Kidney (tissue), 14 donors: ENCODE results near the gene ZSWIM6. TPM values are rescaled to one million over a fixed set of nuclear protein-coding genes. Genes with fewer than 3 reads are reported as not detected.

Experiments used
- DNase-seq, 5 donors: peaks; one replicate each; pipeline ENCODE4 v3.0.0-alpha.2; 2013 to 2020
- FAIRE-seq: peaks from 2 replicates; lab custom pipeline; 2012; peaks lifted over from hg19 to GRCh38; lab: Jason Lieb, UNC
- H3K27ac ChIP-seq, 2 donors: one replicate each; pipeline ENCODE4 v1.7.0; 2013; ENCODE audit warnings: low read depth in 2 of 2, low read length in 2 of 2, inconsistent platforms in 1 of 2
- H3K27me3 ChIP-seq: one replicate; pipeline ENCODE4 v1.7.1; 2013; ENCODE audit warnings: low read length, inconsistent platforms; ENCODE audit not compliant: control insufficient read depth, insufficient read depth
- H3K36me3 ChIP-seq, 3 donors: one replicate each; pipeline versions ENCODE4 v1.7.0 to v1.7.1; 2013; ENCODE audit warnings: low read length in 3 of 3, control low read depth in 1 of 3, inconsistent platforms in 1 of 3; ENCODE audit not compliant: insufficient read depth in 3 of 3, control insufficient read depth in 2 of 3
- H3K4me1 ChIP-seq, 3 donors: one replicate each; pipeline versions ENCODE4 v1.7.0 to v1.7.1; 2013; ENCODE audit warnings: low read length in 3 of 3, inconsistent platforms in 1 of 3, low read depth in 1 of 3; ENCODE audit not compliant: control insufficient read depth in 2 of 3, insufficient read depth in 2 of 3
- H3K4me3 ChIP-seq, 3 donors: one replicate each; pipeline versions ENCODE4 v1.7.0 to v1.8.1; 2013; ENCODE audit warnings: low read length in 3 of 3, control low read depth in 1 of 3, inconsistent platforms in 1 of 3
- H3K9ac ChIP-seq, 3 donors: one replicate each; pipeline versions ENCODE4 v1.7.0 to v1.7.1; 2013; ENCODE audit warnings: low read length in 3 of 3, control low read depth in 1 of 3, inconsistent platforms in 1 of 3
- H3K9me3 ChIP-seq, 3 donors: one replicate each; pipeline versions ENCODE4 v1.7.0 to v1.7.1; 2013; ENCODE audit warnings: low read length in 3 of 3, control low read depth in 1 of 3, inconsistent platforms in 1 of 3; ENCODE audit not compliant: control insufficient read depth in 2 of 3, insufficient read depth in 1 of 3
- intact Hi-C: fragments of 100-400 bp; cut with DNase I; formaldehyde crosslinking; loops from one replicate; pipeline ENCODE4 v1.11.1; 2022
- polyA plus RNA-seq: library from polyadenylated mRNA; stranded (reverse); fragments of 350-450 nt; fragmentation: Illumina TruSeq; extraction: RNeasy Lipid Tissue Mini Kit (QIAGEN cat#74804); gene quantifications from one replicate; pipeline ENCODE4 v1.2.3, GENCODE V29; 2014; ENCODE audit warnings: low read depth, low replicate concordance; ENCODE audit not compliant: insufficient read depth
- total RNA-seq: library from RNA; stranded (reverse); fragmentation: NEBNext Ultra II Directional; extraction: Animal tissue kit (Norgen Biotek cat#: 25700); gene quantifications from one replicate; pipeline ENCODE4 v1.2.1, GENCODE V29; 2021
- TF ChIP-seq, protein P1 (sequence below): IDR thresholded peaks from 3 replicates; pipeline ENCODE4 v1.5.1; 2012; ENCODE audit warnings: mild to moderate bottlenecking, moderate library complexity, borderline replicate concordance; ENCODE audit not compliant: insufficient read depth; ENCODE audit errors: extremely low read depth
- donor health status: control.
- donor health status: control.
- donor health status: control.
- donor health status: control.
- donor health status: control.
- donor health status: DM: yes; HTN: yes; CAD: no.
- donor health status: Normal renal cell carcinoma (clear cell type).

ZSWIM6 gene
- total and polyA plus RNA-seq, 2 donors from 2014 or later, result 2.9 to 20.3 TPM

DNA sequence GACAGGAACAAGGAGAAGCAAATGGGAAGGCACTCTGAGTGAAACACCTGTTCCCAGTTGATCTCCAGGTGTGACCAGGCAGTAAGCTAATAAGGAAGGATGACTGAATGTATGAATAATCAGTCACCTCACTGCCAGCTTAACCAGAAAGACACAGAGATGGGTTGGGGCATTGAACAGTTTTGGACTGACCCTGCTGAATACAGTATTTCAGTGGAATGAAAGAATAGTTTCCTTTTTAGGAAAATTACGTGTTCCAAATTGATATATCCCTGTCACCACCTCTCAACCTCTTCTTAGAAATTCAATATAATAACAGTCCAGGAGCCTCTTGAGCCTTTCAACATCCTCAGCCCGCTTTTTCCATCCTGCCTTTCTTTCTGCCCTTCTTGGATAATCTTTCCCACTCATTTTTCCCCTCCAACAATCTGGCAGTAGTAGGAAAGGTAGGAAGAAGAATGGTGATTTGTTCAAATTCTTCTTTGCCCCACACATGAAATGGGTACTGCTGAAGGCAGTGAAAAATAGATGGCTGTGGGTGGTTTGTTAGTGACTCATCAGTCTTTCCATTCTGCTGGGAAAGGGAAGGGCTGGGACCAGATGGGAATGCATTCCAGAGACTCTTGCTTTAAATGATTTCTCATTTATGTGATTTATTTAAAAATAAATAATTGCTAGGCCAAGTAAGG lies 117.9 kb downstream of the ZSWIM6 start:
- Histone ChIP-seq H3K4me3 (no peak overlapping the region), H3K9ac (no peak overlapping the region), H3K27me3 (no peaks in the 10 kb centered on the region), H3K27ac (no peak overlapping the region), H3K9me3 (peaks cover 0 to 10% (median 0%) of the 10 kb centered on the region in 3 donors), H3K36me3 (no peaks in the 10 kb centered on the region), H3K4me1 (peaks cover 0 to 7% (median 3%) of the 10 kb centered on the region in 3 donors)
- no peak for DNase-seq
- TF ChIP-seq, protein P1, sequence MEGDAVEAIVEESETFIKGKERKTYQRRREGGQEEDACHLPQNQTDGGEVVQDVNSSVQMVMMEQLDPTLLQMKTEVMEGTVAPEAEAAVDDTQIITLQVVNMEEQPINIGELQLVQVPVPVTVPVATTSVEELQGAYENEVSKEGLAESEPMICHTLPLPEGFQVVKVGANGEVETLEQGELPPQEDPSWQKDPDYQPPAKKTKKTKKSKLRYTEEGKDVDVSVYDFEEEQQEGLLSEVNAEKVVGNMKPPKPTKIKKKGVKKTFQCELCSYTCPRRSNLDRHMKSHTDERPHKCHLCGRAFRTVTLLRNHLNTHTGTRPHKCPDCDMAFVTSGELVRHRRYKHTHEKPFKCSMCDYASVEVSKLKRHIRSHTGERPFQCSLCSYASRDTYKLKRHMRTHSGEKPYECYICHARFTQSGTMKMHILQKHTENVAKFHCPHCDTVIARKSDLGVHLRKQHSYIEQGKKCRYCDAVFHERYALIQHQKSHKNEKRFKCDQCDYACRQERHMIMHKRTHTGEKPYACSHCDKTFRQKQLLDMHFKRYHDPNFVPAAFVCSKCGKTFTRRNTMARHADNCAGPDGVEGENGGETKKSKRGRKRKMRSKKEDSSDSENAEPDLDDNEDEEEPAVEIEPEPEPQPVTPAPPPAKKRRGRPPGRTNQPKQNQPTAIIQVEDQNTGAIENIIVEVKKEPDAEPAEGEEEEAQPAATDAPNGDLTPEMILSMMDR, result no peak
- intact Hi-C loops, result no loop called here
- no peak for FAIRE-seq

DNA sequence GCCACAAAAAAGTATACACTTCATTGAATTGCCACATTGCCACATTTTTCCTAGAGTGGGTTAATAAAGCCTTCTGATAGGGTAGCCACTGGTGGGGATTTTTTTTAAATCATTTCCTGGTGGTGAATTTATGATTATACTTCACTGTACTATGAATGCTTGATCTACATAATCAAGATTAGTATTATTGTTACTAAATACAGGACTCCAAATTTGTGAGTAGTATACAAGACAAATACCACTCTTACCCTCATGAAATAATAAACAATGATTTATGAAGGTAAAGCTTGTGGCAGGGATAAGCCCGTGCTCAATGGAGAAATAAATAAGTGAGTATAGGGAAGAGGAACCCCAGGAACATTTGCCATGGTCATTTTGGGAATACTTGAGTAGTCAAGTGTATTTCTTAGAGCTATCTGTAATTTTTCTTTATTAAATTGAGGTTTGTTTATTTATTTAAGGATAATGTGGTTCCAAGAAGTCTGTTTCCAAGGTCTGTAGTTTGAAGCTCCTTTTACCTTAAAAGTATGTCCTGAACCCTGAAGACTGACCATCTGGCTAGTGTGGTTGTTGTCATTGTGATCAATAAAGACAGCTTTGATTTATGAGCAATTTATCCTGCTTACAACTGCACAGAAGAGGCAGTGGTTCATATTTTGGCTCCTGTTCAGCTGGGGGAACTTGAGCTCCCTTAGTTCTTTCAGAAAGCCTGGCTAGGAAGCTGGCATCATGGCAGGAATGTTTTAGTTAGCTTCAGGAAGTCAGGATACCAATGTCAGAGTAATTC lies 118.6 kb downstream of the ZSWIM6 start:
- intact Hi-C loops, result no loop called here
- no peaks in the 10 kb centered on the region for H3K27me3 ChIP-seq
- peaks cover 0 to 7% (median 3%) of the 10 kb centered on the region in 3 donors for H3K4me1 ChIP-seq
- no peak overlapping the region for H3K27ac ChIP-seq
- H3K36me3 ChIP-seq, result no peaks in the 10 kb centered on the region
- H3K9ac ChIP-seq, result no peak overlapping the region
- no peak for FAIRE-seq
- no peak overlapping the region for H3K4me3 ChIP-seq
- DNase-seq, result peak in 1 of 5 donors; percentile 19
- peaks cover 0 to 10% (median 0%) of the 10 kb centered on the region in 3 donors for H3K9me3 ChIP-seq
- TF ChIP-seq, protein P1, result no peak

DNA sequence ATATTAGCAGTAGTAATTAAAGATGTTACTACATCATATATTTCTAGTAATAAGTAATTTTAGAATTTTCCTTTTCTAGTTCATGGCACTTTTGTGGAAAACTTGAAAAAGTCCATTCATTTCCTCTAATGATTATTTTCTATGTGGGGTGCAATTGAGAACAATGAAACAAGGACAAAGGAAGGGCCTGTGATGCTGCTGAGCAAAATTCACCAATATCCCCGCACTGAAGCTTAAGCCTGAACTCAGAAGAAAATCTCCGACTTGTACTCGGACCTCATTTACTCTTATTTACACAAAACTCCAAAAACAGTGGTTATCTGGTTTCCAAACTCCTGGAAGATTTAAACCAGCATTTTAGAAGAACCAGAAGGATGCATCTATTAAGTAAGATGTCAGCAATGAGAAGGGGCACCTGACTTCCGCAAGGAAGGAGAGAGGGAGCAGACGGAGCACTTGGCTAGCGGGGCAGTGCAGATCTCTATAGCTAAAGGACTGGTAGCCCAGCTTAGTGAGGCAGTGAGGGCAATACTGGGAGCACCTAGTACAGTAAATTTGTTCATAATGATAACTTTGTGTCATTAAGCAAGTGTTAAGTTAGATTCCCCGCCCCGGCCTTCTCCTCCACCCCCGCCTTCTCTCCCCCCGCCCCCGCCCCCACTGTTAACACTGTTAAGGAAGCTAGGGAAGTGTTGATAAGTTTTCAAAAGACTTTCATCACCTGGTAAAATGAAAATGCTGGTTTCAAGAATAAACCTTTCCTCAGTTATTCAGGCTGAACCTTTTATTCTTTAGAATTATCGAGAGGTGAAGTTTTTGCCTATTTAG lies 123.3 kb downstream of the ZSWIM6 start:
- no peaks in the 10 kb centered on the region for H3K9me3 ChIP-seq
- TF ChIP-seq, protein P1, result no peak
- no peaks in the 10 kb centered on the region for H3K36me3 ChIP-seq
- no peak for FAIRE-seq
- no peaks in the 10 kb centered on the region for H3K27me3 ChIP-seq
- DNase-seq, result no peak
- no peak overlapping the region for H3K4me3 ChIP-seq
- intact Hi-C loops, result no loop called here
- no peak overlapping the region for H3K27ac ChIP-seq
- no peak overlapping the region for H3K9ac ChIP-seq
- peaks cover 0 to 7% (median 3%) of the 10 kb centered on the region in 3 donors for H3K4me1 ChIP-seq
